ENCODE data around the gene LOX. TPM values are rescaled to one million over a fixed set of nuclear protein-coding genes. Genes with fewer than 3 reads are reported as not detected.

The LOX gene
- total and polyA plus RNA-seq, 2 donors = 0.66 to 5.2 TPM

DNA sequence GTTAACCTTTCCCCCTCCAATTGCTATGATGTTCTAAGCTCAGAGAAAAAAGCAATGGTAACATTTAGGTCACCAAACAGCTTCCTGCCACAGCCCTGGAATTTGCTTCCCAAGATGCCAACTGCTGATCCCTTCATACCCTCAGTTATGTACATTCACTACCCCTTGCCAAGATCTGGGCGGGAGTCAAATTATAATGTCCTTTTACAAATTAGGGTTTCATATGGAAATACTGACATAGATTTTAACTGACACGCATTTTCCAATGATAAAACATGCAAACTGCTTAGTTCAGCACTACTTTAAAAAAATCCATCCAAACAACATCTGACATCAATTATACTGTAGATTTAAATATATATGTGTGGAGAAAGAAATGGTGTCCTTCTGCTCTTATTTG is 5.0 kb downstream of the LOX start:
- WGBS = 82% methylated on average over 2 of the region's 2 CpGs
- H3K9me3 ChIP-seq (ENCODE audit: control insufficient read depth in 2 of 2, insufficient read depth in 1 of 2, low read length in 1 of 2) = no peaks in the 10 kb centered on the region

GRCh38 chr5:122067390-122067789 is 10.7 kb downstream of the LOX start:
- WGBS = 91% methylated on average over 1 of the region's 1 CpG
- H3K27ac ChIP-seq (ENCODE audit: low read depth in 1 of 2, low read length in 1 of 2) = no peak overlapping the region
- H3K36me3 ChIP-seq (ENCODE audit: control insufficient read depth in 2 of 2, insufficient read depth in 2 of 2, low read length in 1 of 2) = no peaks in the 10 kb centered on the region
- no peaks in the 10 kb centered on the region for H3K27me3 ChIP-seq (ENCODE audit: control insufficient read depth in 2 of 2, insufficient read depth in 1 of 2, low read length in 1 of 2)
- H3K9me3 ChIP-seq (ENCODE audit: control insufficient read depth in 2 of 2, insufficient read depth in 1 of 2, low read length in 1 of 2) = no peaks in the 10 kb centered on the region
- H3K4me1 ChIP-seq (ENCODE audit: control insufficient read depth in 2 of 2, insufficient read depth in 2 of 2, low read length in 2 of 2) = no peaks in the 10 kb centered on the region
- no peak overlapping the region for H3K4me3 ChIP-seq (ENCODE audit: low read length in 2 of 2)
- DNase-seq (ENCODE audit: low read depth in 6 of 9, low spot score in 9 of 9) = no peak

More for the DNA sequence above, 5.0 kb downstream of the LOX start:
- Histone ChIP-seq H3K27me3 (ENCODE audit: control insufficient read depth in 2 of 2, insufficient read depth in 1 of 2, low read length in 1 of 2) (peaks cover 14 to 27% of the 10 kb centered on the region in 2 donors), H3K4me3 (ENCODE audit: low read length in 2 of 2) (no peak overlapping the region), H3K36me3 (ENCODE audit: control insufficient read depth in 2 of 2, insufficient read depth in 2 of 2, low read length in 1 of 2) (no peaks in the 10 kb centered on the region), H3K27ac (ENCODE audit: low read depth in 1 of 2, low read length in 1 of 2) (no peak overlapping the region), H3K4me1 (ENCODE audit: control insufficient read depth in 2 of 2, insufficient read depth in 2 of 2, low read length in 2 of 2) (peaks cover 3 to 12% of the 10 kb centered on the region in 2 donors)
- no peak for DNase-seq (ENCODE audit: low read depth in 6 of 9, low spot score in 9 of 9)

- Histone ChIP-seq H3K4me3 (ENCODE audit: low read length in 2 of 2) (no peak overlapping the region), H3K27me3 (ENCODE audit: control insufficient read depth in 2 of 2, insufficient read depth in 1 of 2, low read length in 1 of 2) (no peaks in the 10 kb centered on the region), H3K9me3 (ENCODE audit: control insufficient read depth in 2 of 2, insufficient read depth in 1 of 2, low read length in 1 of 2) (no peaks in the 10 kb centered on the region), H3K27ac (ENCODE audit: low read depth in 1 of 2, low read length in 1 of 2) (no peak overlapping the region), H3K4me1 (ENCODE audit: control insufficient read depth in 2 of 2, insufficient read depth in 2 of 2, low read length in 2 of 2) (no peaks in the 10 kb centered on the region), H3K36me3 (ENCODE audit: control insufficient read depth in 2 of 2, insufficient read depth in 2 of 2, low read length in 1 of 2) (no peaks in the 10 kb centered on the region)
- 99% methylated on average over 3 of the region's 3 CpGs for WGBS
- no peak for DNase-seq (ENCODE audit: low read depth in 6 of 9, low spot score in 9 of 9)
These were observed 13.1 kb downstream of the LOX start for GRCh38 chr5:122064992-122065391.

GRCh38 chr5:122063836-122064235 is 14.2 kb downstream of the LOX start:
- WGBS = 98% methylated on average over 1 of the region's 1 CpG

GRCh38 chr5:122062205-122062604 is 15.9 kb downstream of the LOX start:
- Histone ChIP-seq H3K9me3 (ENCODE audit: control insufficient read depth in 2 of 2, insufficient read depth in 1 of 2, low read length in 1 of 2) (no peaks in the 10 kb centered on the region), H3K27me3 (ENCODE audit: control insufficient read depth in 2 of 2, insufficient read depth in 1 of 2, low read length in 1 of 2) (no peaks in the 10 kb centered on the region), H3K4me3 (ENCODE audit: low read length in 2 of 2) (no peak overlapping the region), H3K27ac (ENCODE audit: low read depth in 1 of 2, low read length in 1 of 2) (no peak overlapping the region), H3K36me3 (ENCODE audit: control insufficient read depth in 2 of 2, insufficient read depth in 2 of 2, low read length in 1 of 2) (no peaks in the 10 kb centered on the region), H3K4me1 (ENCODE audit: control insufficient read depth in 2 of 2, insufficient read depth in 2 of 2, low read length in 2 of 2) (no peaks in the 10 kb centered on the region)
- whole genome bisulfite sequencing = 97% methylated on average over 1 of the region's 1 CpG
- DNase-seq (ENCODE audit: low read depth in 6 of 9, low spot score in 9 of 9) = no peak

More at GRCh38 chr5:122063836-122064235, 14.2 kb downstream of the LOX start:
- Histone ChIP-seq H3K27me3 (ENCODE audit: control insufficient read depth in 2 of 2, insufficient read depth in 1 of 2, low read length in 1 of 2) (no peaks in the 10 kb centered on the region), H3K27ac (ENCODE audit: low read depth in 1 of 2, low read length in 1 of 2) (no peak overlapping the region), H3K4me3 (ENCODE audit: low read length in 2 of 2) (no peak overlapping the region), H3K36me3 (ENCODE audit: control insufficient read depth in 2 of 2, insufficient read depth in 2 of 2, low read length in 1 of 2) (no peaks in the 10 kb centered on the region), H3K9me3 (ENCODE audit: control insufficient read depth in 2 of 2, insufficient read depth in 1 of 2, low read length in 1 of 2) (no peaks in the 10 kb centered on the region), H3K4me1 (ENCODE audit: control insufficient read depth in 2 of 2, insufficient read depth in 2 of 2, low read length in 2 of 2) (no peaks in the 10 kb centered on the region)
- DNase-seq (ENCODE audit: low read depth in 6 of 9, low spot score in 9 of 9) = no peak

DNA sequence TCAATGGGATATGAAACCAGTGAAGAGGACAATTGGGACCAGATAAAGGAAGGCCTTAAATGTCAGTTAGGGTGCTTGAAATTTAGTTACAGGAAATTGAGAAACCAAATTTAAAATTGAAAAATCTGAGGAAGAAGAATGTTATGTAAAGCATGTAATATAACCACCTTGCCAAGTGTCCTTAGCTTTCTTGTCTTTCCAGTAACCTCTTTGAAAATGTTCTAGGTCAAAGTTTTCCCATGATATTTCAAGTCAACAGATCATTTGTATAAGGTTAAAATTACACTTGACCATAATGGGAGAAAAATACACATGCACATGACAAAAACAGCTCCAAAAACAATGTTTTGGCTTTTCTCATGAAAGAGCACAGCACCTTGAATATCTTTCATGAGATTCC is 21.1 kb downstream of the LOX start:
- no peak for DNase-seq (ENCODE audit: low read depth in 6 of 9, low spot score in 9 of 9)
- Histone ChIP-seq H3K4me3 (ENCODE audit: low read length in 2 of 2) (no peak overlapping the region), H3K36me3 (ENCODE audit: control insufficient read depth in 2 of 2, insufficient read depth in 2 of 2, low read length in 1 of 2) (no peaks in the 10 kb centered on the region), H3K27ac (ENCODE audit: low read depth in 1 of 2, low read length in 1 of 2) (no peak overlapping the region), H3K4me1 (ENCODE audit: control insufficient read depth in 2 of 2, insufficient read depth in 2 of 2, low read length in 2 of 2) (no peaks in the 10 kb centered on the region), H3K27me3 (ENCODE audit: control insufficient read depth in 2 of 2, insufficient read depth in 1 of 2, low read length in 1 of 2) (no peaks in the 10 kb centered on the region), H3K9me3 (ENCODE audit: control insufficient read depth in 2 of 2, insufficient read depth in 1 of 2, low read length in 1 of 2) (peaks cover 0 to 1% of the 10 kb centered on the region in 2 donors)

DNA sequence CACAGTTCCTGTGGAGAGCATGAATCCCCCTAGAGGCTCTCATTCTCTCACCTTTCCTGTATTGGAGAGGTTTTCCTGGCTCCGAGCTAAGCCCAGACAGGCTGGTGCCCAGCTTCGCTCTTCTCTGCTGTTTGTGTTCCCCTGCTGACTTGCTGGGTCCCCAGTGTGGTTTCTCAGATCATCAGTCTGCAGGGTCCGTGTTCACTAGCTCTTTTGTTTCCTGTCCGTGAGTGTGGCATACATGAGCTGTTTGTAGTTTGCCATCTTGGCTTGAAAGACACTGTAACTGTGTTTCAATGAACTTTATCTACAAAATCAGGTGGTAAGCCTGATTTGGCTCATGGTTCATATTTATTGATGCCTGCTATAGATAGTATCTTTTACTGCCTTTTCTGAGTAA is 23.8 kb downstream of the LOX start:
- no peaks in the 10 kb centered on the region for H3K4me1 ChIP-seq (ENCODE audit: control insufficient read depth in 2 of 2, insufficient read depth in 2 of 2, low read length in 2 of 2)
- DNase-seq (ENCODE audit: low read depth in 6 of 9, low spot score in 9 of 9) = peak in 1 of 9 donors; percentile 4
- H3K27ac ChIP-seq (ENCODE audit: low read depth in 1 of 2, low read length in 1 of 2) = no peak overlapping the region
- 77% methylated on average over 4 of the region's 4 CpGs for WGBS
- no peaks in the 10 kb centered on the region for H3K36me3 ChIP-seq (ENCODE audit: control insufficient read depth in 2 of 2, insufficient read depth in 2 of 2, low read length in 1 of 2)
- no peak overlapping the region for H3K4me3 ChIP-seq (ENCODE audit: low read length in 2 of 2)
- no peaks in the 10 kb centered on the region for H3K27me3 ChIP-seq (ENCODE audit: control insufficient read depth in 2 of 2, insufficient read depth in 1 of 2, low read length in 1 of 2)
- peaks cover 0 to 1% of the 10 kb centered on the region in 2 donors for H3K9me3 ChIP-seq (ENCODE audit: control insufficient read depth in 2 of 2, insufficient read depth in 1 of 2, low read length in 1 of 2)

- Histone ChIP-seq H3K4me1 (ENCODE audit: control insufficient read depth in 2 of 2, insufficient read depth in 2 of 2, low read length in 2 of 2) (no peaks in the 10 kb centered on the region), H3K4me3 (ENCODE audit: low read length in 2 of 2) (no peak overlapping the region), H3K36me3 (ENCODE audit: control insufficient read depth in 2 of 2, insufficient read depth in 2 of 2, low read length in 1 of 2) (no peaks in the 10 kb centered on the region), H3K27me3 (ENCODE audit: control insufficient read depth in 2 of 2, insufficient read depth in 1 of 2, low read length in 1 of 2) (no peaks in the 10 kb centered on the region), H3K9me3 (ENCODE audit: control insufficient read depth in 2 of 2, insufficient read depth in 1 of 2, low read length in 1 of 2) (peaks cover 0 to 1% of the 10 kb centered on the region in 2 donors), H3K27ac (ENCODE audit: low read depth in 1 of 2, low read length in 1 of 2) (no peak overlapping the region)
- no peak for DNase-seq (ENCODE audit: low read depth in 6 of 9, low spot score in 9 of 9)
- WGBS = 95% methylated on average over 4 of the region's 4 CpGs
These were observed 24.6 kb downstream of the LOX start for GRCh38 chr5:122053181-122054109.

GRCh38 chr5:122051569-122051968 is 26.5 kb downstream of the LOX start:
- Histone ChIP-seq H3K36me3 (ENCODE audit: control insufficient read depth in 2 of 2, insufficient read depth in 2 of 2, low read length in 1 of 2) (no peaks in the 10 kb centered on the region), H3K27ac (ENCODE audit: low read depth in 1 of 2, low read length in 1 of 2) (no peak overlapping the region), H3K4me1 (ENCODE audit: control insufficient read depth in 2 of 2, insufficient read depth in 2 of 2, low read length in 2 of 2) (no peaks in the 10 kb centered on the region), H3K9me3 (ENCODE audit: control insufficient read depth in 2 of 2, insufficient read depth in 1 of 2, low read length in 1 of 2) (peaks cover 0 to 1% of the 10 kb centered on the region in 2 donors), H3K4me3 (ENCODE audit: low read length in 2 of 2) (no peak overlapping the region), H3K27me3 (ENCODE audit: control insufficient read depth in 2 of 2, insufficient read depth in 1 of 2, low read length in 1 of 2) (no peaks in the 10 kb centered on the region)
- 99% methylated on average over 3 of the region's 3 CpGs for WGBS
- DNase-seq (ENCODE audit: low read depth in 6 of 9, low spot score in 9 of 9) = no peak
